ENCODE data around the gene ENSA.
"Not testable (repeated sequence)": the region's sequence is repeated elsewhere in the genome, so short reads cannot be mapped to it uniquely, and the experiment has no call there.

- TF ChIP-seq, protein P1, sequence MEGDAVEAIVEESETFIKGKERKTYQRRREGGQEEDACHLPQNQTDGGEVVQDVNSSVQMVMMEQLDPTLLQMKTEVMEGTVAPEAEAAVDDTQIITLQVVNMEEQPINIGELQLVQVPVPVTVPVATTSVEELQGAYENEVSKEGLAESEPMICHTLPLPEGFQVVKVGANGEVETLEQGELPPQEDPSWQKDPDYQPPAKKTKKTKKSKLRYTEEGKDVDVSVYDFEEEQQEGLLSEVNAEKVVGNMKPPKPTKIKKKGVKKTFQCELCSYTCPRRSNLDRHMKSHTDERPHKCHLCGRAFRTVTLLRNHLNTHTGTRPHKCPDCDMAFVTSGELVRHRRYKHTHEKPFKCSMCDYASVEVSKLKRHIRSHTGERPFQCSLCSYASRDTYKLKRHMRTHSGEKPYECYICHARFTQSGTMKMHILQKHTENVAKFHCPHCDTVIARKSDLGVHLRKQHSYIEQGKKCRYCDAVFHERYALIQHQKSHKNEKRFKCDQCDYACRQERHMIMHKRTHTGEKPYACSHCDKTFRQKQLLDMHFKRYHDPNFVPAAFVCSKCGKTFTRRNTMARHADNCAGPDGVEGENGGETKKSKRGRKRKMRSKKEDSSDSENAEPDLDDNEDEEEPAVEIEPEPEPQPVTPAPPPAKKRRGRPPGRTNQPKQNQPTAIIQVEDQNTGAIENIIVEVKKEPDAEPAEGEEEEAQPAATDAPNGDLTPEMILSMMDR (IDR thresholded peaks at IDR 0.05; ENCODE audit: low read length), result not testable (repeated sequence)
- not testable (repeated sequence) for TF ChIP-seq EZH2 (optimal IDR thresholded peaks at IDR 0.05; ENCODE audit: low read depth, low read length)
Observed at GRCh38 chr1:150638430-150638829, 9.0 kb upstream of the ENSA start.

Data from MM.1S (cell line).